GM12891 (cell line): ENCODE measurements around the gene HPCAL4.

Experiments
- PAX5 ChIP-seq: IDR thresholded peaks from 2 replicates; pipeline ENCODE4 v1.6.1; 2011; ENCODE audit warnings: low read length, moderate library complexity, mild to moderate bottlenecking; ENCODE audit not compliant: insufficient read depth, severe bottlenecking
- POLR2A ChIP-seq: IDR thresholded peaks from 2 replicates; pipeline ENCODE4 v1.6.1; 2011; ENCODE audit warnings: low read depth, low read length, control low read depth
- POLR2AphosphoS5 ChIP-seq: IDR thresholded peaks from 2 replicates; pipeline ENCODE4 v1.6.1; 2011; ENCODE audit warnings: low read depth, low read length, control low read depth
- POU2F2 ChIP-seq: IDR thresholded peaks from 2 replicates; pipeline ENCODE4 v1.6.1; 2011; ENCODE audit warnings: low read depth, mild to moderate bottlenecking, control low read depth, low read length, moderate library complexity
- SPI1 ChIP-seq: IDR thresholded peaks from 2 replicates; pipeline ENCODE4 v1.6.1; 2011; ENCODE audit warnings: low read depth, low read length, control low read depth
- TAF1 ChIP-seq: IDR thresholded peaks from 2 replicates; pipeline ENCODE4 v1.6.1; 2011; ENCODE audit warnings: low read depth, low read length, control low read depth

DNA sequence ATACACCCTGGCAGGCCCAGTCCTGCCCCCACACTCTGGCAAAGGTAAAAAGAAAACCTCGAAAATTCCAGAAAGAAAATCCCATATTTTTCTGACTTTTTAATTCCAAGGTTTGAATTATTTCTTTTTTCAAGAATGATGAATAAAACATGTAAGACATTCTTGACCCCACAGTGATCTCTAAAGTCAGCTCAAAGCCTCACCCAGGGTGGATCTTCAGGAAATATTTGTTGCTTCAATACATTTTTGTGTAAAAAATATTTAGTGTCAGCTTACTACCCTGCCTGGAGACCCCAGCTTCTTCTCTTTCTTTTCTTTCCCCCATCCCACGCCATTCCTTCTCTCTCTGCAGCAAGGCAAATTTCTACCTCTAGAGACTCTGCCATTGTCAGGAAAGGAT, 12.3 kb downstream of the HPCAL4 start:
- TF ChIP-seq POLR2A (no peak), TAF1 (no peak), PAX5 (no peak), POLR2AphosphoS5 (no peak), SPI1 (no peak), POU2F2 (no peak)
